Stimulated activated CD4-positive, alpha-beta T cell treated with anti-CD3 and anti-CD28 coated beads, Interleukin-15, amount 100 ng/mL, for 1 hour (primary cell): ENCODE measurements around the gene BRAP.
"Not testable (repeated sequence)": the region's sequence is repeated elsewhere in the genome, so short reads cannot be mapped to it uniquely, and the experiment has no call there.

Experiments used
- DNase-seq, 2 donors: peaks; one replicate each; pipeline ENCODE4 v3.0.0-alpha.2; 2020; ENCODE audit warnings: low read depth in 1 of 2, low spot score in 1 of 2

Gene BRAP, protein sequence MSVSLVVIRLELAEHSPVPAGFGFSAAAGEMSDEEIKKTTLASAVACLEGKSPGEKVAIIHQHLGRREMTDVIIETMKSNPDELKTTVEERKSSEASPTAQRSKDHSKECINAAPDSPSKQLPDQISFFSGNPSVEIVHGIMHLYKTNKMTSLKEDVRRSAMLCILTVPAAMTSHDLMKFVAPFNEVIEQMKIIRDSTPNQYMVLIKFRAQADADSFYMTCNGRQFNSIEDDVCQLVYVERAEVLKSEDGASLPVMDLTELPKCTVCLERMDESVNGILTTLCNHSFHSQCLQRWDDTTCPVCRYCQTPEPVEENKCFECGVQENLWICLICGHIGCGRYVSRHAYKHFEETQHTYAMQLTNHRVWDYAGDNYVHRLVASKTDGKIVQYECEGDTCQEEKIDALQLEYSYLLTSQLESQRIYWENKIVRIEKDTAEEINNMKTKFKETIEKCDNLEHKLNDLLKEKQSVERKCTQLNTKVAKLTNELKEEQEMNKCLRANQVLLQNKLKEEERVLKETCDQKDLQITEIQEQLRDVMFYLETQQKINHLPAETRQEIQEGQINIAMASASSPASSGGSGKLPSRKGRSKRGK

DNA sequence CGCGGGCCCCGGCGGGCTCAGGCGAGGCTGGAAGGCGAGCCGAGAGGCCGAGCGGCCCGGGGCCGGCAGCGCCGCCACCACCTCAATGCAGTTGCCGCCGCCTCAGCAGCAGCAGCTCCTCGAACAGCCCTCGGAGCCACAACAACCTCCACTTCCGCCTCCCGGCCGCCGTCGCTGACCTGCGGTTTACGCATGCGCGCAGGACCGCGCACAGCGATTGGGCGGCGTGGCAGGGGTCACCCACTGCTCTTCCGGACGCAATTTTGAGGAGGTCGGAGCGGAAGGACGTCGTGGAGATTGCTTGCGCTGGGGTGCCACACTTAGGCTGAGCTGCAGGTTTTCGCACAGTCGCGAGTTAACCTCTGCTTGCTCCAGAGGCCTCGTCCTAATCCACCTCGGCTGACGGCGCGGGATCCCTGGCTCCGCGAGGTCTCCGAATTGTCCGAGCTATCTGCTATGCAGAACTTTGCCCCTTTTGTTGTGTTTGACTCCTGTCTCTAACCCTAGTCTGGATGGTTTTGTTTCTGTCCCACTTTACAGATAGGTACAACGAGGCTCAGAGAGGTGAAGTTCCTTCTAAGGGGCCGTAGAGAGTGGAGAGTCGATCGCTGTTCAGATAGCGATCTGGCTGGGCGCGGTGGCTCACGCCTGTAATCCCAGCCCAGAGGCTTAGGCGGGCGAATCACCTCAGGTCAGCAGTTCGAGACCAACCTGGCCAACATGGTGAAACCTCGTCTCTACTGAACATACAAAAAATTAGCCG is at the start of gene BRAP, which contains the start of gene ACAD10:
Gene BRAP, minus strand, starts transcription at position 146 of the 763 bp plus-strand sequence. CDS start 164 bp downstream, outside the sequence.
Gene ACAD10, plus strand, starts transcription at position 243 of the 763 bp plus-strand sequence. CDS start 6,657 bp downstream, outside the sequence.
- DNase-seq: peak; percentile 86 to 89

DNA sequence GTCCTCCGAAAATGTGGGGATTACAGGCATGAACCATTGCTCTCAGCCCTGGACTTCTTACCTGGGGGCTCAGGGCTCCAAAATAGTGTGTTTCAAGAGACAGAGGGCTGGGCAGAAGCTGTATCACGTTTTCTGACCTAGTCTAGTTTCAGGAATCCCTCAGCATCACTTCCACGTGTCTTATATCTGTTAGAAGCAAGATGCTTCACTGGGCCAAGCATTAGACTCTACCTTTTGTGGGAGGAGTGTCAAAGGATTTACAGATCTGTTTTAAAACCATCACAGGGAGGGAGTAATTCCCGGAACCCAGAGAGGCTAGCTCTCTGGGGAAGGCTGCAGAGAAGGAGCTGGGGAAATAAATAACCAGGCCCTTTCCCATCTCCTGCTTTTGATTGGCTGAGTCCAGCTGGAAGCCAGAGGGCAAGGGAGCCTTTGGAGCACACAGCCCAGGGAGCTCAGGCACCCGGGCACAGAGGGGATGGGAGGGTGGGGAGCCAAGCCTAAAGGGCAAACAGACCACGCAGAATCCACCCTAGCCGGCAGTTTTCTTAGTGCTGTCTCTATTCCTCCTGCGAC is 47.7 kb upstream of the BRAP start:
- DNase-seq: no peak

- DNase-seq: no peak
These were observed 47.0 kb upstream of the BRAP start for GRCh38 chr12:111732786-111733185.

GRCh38 chr12:111730420-111730819 is 44.7 kb upstream of the BRAP start:
- DNase-seq: no peak

DNA sequence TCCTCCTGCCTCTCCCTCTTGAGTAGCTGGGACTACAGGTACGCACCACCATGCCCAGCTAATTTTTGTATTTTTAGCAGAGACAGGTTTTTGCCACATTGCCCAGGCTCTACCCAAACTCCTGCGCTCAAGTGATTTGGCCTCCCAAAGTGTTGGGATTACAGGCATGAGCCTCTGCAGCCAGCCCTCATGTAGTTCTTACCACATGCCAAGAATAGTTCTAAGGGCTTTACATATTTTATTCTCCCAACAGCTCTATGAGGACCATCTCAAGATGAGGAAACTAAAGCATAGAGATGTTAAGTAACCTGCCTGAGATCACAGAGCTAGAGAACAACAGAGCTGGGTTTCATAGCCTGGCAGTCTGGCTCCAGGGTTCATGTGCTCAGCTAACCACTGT is 43.0 kb upstream of the BRAP start:
- DNase-seq: no peak

- DNase-seq: not testable (repeated sequence)
These were observed 38.0 kb upstream of the BRAP start for GRCh38 chr12:111723646-111724360.

DNA sequence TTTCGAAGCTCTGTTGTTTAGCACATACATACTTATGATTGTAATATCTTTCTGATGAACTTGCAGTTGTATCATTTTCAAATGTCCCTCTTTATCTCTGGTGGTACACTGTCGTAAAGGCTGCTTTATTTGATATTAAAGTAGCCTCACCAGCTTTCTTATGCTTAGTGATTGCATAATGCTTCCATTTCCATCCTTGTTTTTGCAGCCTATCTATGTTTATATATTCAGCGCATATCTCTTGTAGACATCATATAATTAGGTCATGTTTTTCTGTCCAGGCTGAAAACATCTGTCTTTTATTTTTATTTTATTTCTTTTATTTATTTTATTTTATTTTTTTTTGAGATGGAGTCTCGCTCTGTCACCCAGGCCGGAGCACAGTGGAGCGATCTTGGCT is 34.7 kb upstream of the BRAP start:
- no peak for DNase-seq

DNA sequence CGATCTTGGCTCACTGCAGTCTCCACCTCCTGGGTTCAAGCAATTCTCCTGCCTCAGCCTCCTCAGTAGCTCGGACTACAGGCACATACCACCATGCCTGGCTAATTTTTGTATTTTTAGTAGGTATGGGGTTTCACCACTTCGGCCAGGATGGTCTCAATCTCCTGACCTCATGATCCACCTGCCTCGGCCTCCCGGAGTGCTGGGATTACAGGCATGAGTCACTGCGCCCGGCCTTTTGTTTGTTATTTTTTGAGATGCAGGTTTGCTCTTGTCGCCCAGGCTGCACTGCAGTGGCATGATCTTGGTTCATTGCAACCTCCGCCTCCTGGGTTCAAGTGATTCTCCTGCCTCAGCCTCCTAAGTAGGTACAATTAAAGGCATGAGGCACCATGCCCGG is 33.6 kb upstream of the BRAP start:
- DNase-seq: not testable (repeated sequence)

GRCh38 chr12:111715279-111715678 is 29.5 kb upstream of the BRAP start:
- no peak for DNase-seq

GRCh38 chr12:111706145-111706544 is 20.4 kb upstream of the BRAP start:
- DNase-seq: no peak

GRCh38 chr12:111705672-111706071 is 19.9 kb upstream of the BRAP start:
- no peak for DNase-seq

DNA sequence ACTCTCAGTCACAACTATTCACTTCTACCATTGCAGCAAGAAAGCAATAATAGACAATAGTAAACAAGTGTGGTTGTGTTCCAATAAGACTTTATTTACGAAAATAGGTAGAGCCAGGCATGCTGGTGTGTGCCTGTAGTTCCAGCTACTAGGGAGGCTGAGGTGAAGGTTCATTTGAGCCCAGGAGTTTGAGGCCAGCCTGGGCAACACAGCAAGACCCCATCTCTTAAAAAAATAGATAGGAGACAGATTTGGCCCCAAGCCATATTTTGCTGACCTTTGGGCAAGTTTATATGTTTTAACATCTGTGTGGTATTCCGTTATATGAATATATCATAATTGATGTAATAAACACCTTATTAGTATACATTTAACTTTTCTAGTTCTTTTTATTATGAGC is 14.2 kb upstream of the BRAP start:
- no peak for DNase-seq

GRCh38 chr12:111693818-111694217 is 8.1 kb upstream of the BRAP start:
- no peak for DNase-seq

GRCh38 chr12:111692575-111693210 is 6.9 kb upstream of the BRAP start:
- no peak for DNase-seq

DNA sequence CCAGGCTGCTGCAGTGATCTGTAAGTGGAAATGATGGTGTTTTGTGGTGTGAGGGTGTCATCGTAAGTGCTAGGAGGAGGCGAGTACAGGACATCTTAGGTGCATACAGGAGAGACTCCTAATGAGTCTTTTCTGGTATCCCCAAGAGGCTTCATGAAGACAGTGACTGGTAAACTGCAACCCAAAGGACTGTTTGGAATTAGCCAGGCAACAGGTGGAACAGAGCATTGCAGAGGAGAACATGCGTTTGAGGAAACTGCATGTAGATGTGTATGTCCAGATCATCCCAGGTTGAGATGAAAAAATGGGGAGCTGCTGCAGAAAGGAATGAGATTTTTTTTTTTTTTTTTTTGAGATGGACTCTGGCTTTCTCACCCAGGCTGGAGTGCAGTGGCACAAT is 5.5 kb upstream of the BRAP start:
- DNase-seq: no peak

DNA sequence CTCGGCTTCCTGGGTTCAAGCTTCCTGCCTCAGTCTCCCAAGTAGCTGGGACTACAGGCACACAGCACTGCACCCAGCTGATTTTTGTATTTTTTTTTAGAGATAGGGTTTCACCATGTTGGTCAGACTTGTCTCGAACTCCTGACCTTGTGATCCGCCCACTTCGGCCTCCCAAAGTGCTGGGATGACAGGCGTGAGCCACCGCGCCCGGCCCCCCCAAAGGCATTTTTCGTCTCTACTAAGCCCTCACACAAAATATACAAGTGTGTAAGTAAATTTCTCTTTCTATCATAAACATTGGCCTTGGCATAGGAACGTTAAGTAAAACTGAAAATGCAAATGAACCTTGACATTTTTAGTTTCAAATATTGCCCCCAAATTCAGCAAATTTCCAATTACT is 2.2 kb upstream of the BRAP start:
- no peak for DNase-seq

DNA sequence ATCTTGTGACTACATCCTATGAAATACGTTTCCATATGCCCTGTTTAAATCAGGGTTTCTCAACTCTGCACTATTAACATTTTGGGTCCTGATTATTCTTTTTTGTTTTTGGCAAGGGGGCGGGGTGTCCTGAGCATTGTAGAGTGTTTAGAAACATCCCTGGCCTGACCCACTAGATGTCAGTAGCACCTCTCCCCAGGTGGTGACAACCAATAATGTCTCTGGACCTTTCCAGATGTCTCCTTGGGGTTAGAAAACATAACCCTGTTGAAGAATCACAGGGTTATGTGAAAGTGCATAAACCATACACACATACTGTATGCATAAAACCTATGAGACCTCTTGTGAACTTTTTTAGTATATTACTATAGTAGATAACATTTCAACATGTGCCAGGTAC is 1.5 kb upstream of the BRAP start:
- no peak for DNase-seq

GRCh38 chr12:111686574-111687105 is 884 bp upstream of the BRAP start:
- no peak for DNase-seq

DNA sequence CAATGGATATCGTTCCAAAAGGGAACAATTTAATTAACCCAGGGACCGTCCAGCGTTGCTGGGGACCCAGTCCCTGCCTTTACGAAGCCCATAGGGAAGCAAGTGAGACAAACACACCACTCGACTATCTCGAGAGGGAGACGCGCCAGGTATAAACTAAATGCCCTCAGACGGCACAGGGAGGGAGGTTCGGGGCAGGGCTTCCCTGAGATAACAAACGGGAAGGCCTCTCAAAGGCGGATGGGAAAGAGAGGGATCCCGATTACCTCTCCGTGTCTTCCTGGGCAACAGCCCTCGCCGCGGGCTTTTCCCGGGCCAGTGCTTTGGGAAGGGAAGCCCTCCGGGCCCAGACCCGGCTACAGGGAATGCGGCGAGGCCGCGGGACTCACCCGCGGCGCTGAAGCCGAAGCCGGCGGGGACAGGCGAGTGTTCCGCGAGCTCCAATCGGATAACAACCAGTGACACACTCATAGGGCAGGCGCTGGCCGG is 390 bp downstream of the BRAP start:
- no peak for DNase-seq
